ENCODE data around the gene SLC25A40.
"Not testable (repeated sequence)": the region's sequence is repeated elsewhere in the genome, so short reads cannot be mapped to it uniquely, and the experiment has no call there.

DNA sequence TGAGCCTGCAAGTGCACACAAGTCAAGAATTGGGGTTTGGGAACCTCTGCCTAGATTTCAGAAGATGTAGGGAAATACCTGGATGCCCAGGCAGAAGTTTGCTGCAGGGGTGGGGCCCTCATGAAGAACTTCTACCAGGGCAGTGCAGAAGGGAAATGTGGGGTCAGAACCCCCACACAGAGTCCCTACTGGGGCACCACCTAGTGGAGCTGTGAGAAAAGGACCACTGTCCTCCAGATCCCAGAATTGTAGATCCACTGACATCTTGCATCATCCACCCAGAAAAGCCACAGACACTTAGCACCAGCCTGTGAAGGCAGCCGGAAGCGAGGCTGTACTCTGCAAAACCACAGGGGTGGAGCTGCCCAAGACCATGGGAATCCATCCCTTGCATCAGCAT is 50.8 kb downstream of the SLC25A40 start:
- TF ChIP-seq, protein P1, sequence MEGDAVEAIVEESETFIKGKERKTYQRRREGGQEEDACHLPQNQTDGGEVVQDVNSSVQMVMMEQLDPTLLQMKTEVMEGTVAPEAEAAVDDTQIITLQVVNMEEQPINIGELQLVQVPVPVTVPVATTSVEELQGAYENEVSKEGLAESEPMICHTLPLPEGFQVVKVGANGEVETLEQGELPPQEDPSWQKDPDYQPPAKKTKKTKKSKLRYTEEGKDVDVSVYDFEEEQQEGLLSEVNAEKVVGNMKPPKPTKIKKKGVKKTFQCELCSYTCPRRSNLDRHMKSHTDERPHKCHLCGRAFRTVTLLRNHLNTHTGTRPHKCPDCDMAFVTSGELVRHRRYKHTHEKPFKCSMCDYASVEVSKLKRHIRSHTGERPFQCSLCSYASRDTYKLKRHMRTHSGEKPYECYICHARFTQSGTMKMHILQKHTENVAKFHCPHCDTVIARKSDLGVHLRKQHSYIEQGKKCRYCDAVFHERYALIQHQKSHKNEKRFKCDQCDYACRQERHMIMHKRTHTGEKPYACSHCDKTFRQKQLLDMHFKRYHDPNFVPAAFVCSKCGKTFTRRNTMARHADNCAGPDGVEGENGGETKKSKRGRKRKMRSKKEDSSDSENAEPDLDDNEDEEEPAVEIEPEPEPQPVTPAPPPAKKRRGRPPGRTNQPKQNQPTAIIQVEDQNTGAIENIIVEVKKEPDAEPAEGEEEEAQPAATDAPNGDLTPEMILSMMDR (conservative IDR thresholded peaks at IDR 0.05 in 1 of 2, IDR thresholded peaks at IDR 0.05 in 1 of 2; ENCODE audit: extremely low read depth in 1 of 2, insufficient read depth in 1 of 2, low read depth in 1 of 2, low read length in 2 of 2): not testable (repeated sequence)
- TF ChIP-seq EZH2 (IDR thresholded peaks at IDR 0.05; ENCODE audit: borderline replicate concordance, low read length): not testable (repeated sequence)

All from mammary epithelial cell (primary cell).